ENCODE data around the gene PRKCH. TPM values are rescaled to one million over a fixed set of nuclear protein-coding genes. Genes with fewer than 3 reads are reported as not detected.
A peak's percentile ranks its signal among the peaks of the same experiment; 100 is the strongest.

Gene PRKCH
- polyA plus RNA-seq, 2 of the 4 experiments (the other 2 are of a cell fraction): 10.0 to 10.2 TPM

DNA sequence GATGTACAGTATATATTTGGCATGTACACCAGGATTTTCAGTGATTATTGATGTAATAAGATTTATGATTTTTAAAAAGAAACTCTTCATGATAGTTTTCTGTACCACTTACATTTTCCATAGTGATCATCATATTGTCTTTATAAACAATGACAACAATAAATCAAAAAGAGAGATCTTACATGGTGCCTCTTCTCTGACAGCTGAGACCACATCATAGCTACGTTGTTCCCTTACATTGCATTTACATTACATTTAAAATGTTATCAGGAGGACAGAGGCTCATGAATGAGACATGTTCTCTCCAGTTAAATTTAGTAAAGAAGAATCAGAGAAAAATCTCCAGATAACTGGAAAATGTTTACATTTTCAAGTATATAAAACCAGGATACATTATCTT, 112.4 kb downstream of the PRKCH start:
- TF ChIP-seq TP53 (CRISPR knock-in tag; IDR thresholded peaks at IDR 0.05) (no peak), POLR2A (IDR thresholded peaks at IDR 0.05; ENCODE audit: low read length) (no peak), GATA3 (IDR thresholded peaks at IDR 0.05; ENCODE audit: borderline replicate concordance) (no peak), JUNB (IDR thresholded peaks at IDR 0.05) (no peak), CBX8 (IDR thresholded peaks at IDR 0.05) (no peak), HOXB13 (CRISPR knock-in tag; IDR thresholded peaks at IDR 0.05; ENCODE audit: low read depth) (no peak), EHF (CRISPR knock-in tag; IDR thresholded peaks at IDR 0.05) (no peak), KDM1A (IDR thresholded peaks at IDR 0.05; ENCODE audit: low read depth) (no peak), ZFP36 (IDR thresholded peaks at IDR 0.05; ENCODE audit: borderline replicate concordance, partially characterized antibody) (no peak), CEBPB (IDR thresholded peaks at IDR 0.05) (no peak), MAFK (IDR thresholded peaks at IDR 0.05; ENCODE audit: partially characterized antibody) (no peak), MAZ (IDR thresholded peaks at IDR 0.05; ENCODE audit: borderline replicate concordance, low read depth, low read length) (no peak)
- TF ChIP-seq, protein P1, sequence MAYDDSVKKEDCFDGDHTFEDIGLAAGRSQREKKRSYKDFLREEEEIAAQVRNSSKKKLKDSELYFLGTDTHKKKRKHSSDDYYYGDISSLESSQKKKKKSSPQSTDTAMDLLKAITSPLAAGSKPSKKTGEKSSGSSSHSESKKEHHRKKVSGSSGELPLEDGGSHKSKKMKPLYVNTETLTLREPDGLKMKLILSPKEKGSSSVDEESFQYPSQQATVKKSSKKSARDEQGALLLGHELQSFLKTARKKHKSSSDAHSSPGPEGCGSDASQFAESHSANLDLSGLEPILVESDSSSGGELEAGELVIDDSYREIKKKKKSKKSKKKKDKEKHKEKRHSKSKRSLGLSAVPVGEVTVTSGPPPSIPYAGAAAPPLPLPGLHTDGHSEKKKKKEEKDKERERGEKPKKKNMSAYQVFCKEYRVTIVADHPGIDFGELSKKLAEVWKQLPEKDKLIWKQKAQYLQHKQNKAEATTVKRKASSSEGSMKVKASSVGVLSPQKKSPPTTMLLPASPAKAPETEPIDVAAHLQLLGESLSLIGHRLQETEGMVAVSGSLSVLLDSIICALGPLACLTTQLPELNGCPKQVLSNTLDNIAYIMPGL (CRISPR knock-in tag; IDR thresholded peaks at IDR 0.05; ENCODE audit: borderline replicate concordance): no peak
- TF ChIP-seq, protein P2, sequence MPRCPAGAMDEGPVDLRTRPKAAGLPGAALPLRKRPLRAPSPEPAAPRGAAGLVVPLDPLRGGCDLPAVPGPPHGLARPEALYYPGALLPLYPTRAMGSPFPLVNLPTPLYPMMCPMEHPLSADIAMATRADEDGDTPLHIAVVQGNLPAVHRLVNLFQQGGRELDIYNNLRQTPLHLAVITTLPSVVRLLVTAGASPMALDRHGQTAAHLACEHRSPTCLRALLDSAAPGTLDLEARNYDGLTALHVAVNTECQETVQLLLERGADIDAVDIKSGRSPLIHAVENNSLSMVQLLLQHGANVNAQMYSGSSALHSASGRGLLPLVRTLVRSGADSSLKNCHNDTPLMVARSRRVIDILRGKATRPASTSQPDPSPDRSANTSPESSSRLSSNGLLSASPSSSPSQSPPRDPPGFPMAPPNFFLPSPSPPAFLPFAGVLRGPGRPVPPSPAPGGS (IDR thresholded peaks at IDR 0.05): no peak
- TF ChIP-seq, protein P3, sequence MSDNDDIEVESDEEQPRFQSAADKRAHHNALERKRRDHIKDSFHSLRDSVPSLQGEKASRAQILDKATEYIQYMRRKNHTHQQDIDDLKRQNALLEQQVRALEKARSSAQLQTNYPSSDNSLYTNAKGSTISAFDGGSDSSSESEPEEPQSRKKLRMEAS (IDR thresholded peaks at IDR 0.05): no peak
- Histone ChIP-seq H3K4me1 (peaks cover 58% of the 10 kb centered on the region), H3K27ac (peak overlapping the region; percentile 46 to 52; a peak in 5 of 6 replicates), H3K4me3 (no peak overlapping the region), H3K9me3 (no peaks in the 10 kb centered on the region), H3K4me2 (peak overlapping the region; percentile 36)
- ATAC-seq (no peak), DNase-seq (ENCODE audit: low read depth in 1 of 2, low spot score in 1 of 2) (no peak), FAIRE-seq (peak; percentile 36)
- POLR2A ChIA-PET: no interaction called here
- 35% methylated on average over 1 of the region's 1 CpG for WGBS (ENCODE audit: missing lambda C conversion rate)
- CTCF ChIA-PET: interaction anchor here (0.8 to 1.4 kb wide), 4 partner anchors 9 to 152 kb away, joined by 3 to 4 read pairs (median 3); partner anchors contain the start of gene TMEM30B

DNA sequence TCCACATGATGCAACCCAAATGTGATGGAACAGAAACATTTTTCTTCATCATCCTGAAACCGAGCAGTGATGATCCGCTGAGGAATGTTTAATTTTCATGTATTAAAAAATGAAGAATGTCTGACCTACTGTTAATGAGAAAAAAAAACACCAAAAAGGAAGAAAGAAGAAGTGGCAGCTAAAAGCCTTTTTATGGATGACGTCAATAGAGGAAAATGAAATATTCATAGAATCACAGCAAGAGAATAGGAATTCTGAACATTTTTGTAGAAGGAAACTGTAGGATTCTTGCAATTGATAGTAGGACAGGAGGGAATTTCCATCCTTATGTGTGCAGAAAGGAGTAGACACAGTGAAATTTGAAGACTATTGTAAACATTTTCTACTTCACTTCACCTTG, 112.9 kb downstream of the PRKCH start:
- peak in 1 of 2 experiments; percentile 22 for DNase-seq (ENCODE audit: low read depth in 1 of 2, low spot score in 1 of 2)
- Histone ChIP-seq H3K9me3 (no peaks in the 10 kb centered on the region), H3K4me2 (peak overlapping the region; percentile 36), H3K4me1 (peaks cover 57% of the 10 kb centered on the region), H3K27ac (peak overlapping the region; percentile 52 to 76), H3K4me3 (no peak overlapping the region)
- CTCF ChIA-PET: interaction anchor here (1.4 kb wide), 1 partner anchor 10 kb away, joined by 4 read pairs; no protein-coding TSS in a partner anchor
- no peak for ATAC-seq
- TF ChIP-seq FOSL2 (IDR thresholded peaks at IDR 0.05): no peak
- TF ChIP-seq FOSL2 (CRISPR knock-in tag; IDR thresholded peaks at IDR 0.05): 0 out of 2 replicates have a peak, but pooled peaks have one; percentile 14
- no peak for TF ChIP-seq SREBF2 (IDR thresholded peaks at IDR 0.05)
- TF ChIP-seq RFX5 (IDR thresholded peaks at IDR 0.05): no peak
- no peak for TF ChIP-seq NR3C1 (IDR thresholded peaks at IDR 0.05)
- TF ChIP-seq HOXB5 (CRISPR knock-in tag; IDR thresholded peaks at IDR 0.05): no peak
- no peak for TF ChIP-seq MAFK (IDR thresholded peaks at IDR 0.05; ENCODE audit: partially characterized antibody)
- TF ChIP-seq EP300 (IDR thresholded peaks at IDR 0.05): peak; percentile 23 to 79; a peak in 2 of 5 replicates
- peak in 1 of 2 experiments; percentile 23; a peak in 1 of 5 replicates for TF ChIP-seq JUN (IDR thresholded peaks at IDR 0.05)
- peak; percentile 22 to 43; a peak in 2 of 4 replicates for TF ChIP-seq CEBPB (IDR thresholded peaks at IDR 0.05)
- FAIRE-seq: no peak
- 27% methylated on average over 3 of the region's 3 CpGs for WGBS (ENCODE audit: missing lambda C conversion rate)
- POLR2A ChIA-PET: no interaction called here

All from A549 (cell line).